Mucosa of gallbladder (tissue), 1 donor: ENCODE results near the gene LRRC49. TPM values are rescaled to one million over a fixed set of nuclear protein-coding genes. Genes with fewer than 3 reads are reported as not detected.
"Not testable (repeated sequence)": the region's sequence is repeated elsewhere in the genome, so short reads cannot be mapped to it uniquely, and the experiment has no call there.

Experiments
- DNase-seq: peaks from one replicate; pipeline ENCODE4 v3.0.0-alpha.2; 2020; ENCODE audit warnings: low spot score
- total RNA-seq: library from RNA; stranded (reverse); gene quantifications from one replicate; pipeline ENCODE4 v1.2.1, GENCODE V29; 2021
- donor health status: DM: no; HTN: no; CAD: no.

The LRRC49 gene
- total RNA-seq, 1 donor from 2014 or later = 9.8 TPM

GRCh38 chr15:70867911-70868467 lies 24.6 kb upstream of the LRRC49 start:
- no peak for DNase-seq

GRCh38 chr15:70869346-70869745 lies 23.3 kb upstream of the LRRC49 start:
- no peak for DNase-seq

DNA sequence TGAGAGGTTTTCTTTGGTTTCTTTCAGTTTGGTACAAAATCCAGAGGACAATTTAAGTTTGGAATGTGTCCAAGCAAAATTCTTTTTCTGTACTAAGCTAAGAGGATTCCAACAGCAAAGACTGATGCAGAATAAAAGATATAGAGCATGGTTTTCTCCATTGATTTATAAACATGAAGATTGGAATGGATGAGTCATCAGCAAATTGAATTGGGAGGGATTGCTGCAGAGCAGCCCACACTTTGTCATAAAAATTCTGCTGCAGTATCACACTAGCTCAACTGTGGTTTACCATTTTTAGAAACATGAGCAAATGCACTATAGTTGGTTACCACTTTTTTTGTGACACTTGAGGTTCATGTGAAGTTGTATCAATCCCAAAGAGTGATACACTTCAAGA lies 22.6 kb upstream of the LRRC49 start:
- DNase-seq = no peak

- DNase-seq = not testable (repeated sequence)
Observed at GRCh38 chr15:70871490-70871889, 21.1 kb upstream of the LRRC49 start.

DNA sequence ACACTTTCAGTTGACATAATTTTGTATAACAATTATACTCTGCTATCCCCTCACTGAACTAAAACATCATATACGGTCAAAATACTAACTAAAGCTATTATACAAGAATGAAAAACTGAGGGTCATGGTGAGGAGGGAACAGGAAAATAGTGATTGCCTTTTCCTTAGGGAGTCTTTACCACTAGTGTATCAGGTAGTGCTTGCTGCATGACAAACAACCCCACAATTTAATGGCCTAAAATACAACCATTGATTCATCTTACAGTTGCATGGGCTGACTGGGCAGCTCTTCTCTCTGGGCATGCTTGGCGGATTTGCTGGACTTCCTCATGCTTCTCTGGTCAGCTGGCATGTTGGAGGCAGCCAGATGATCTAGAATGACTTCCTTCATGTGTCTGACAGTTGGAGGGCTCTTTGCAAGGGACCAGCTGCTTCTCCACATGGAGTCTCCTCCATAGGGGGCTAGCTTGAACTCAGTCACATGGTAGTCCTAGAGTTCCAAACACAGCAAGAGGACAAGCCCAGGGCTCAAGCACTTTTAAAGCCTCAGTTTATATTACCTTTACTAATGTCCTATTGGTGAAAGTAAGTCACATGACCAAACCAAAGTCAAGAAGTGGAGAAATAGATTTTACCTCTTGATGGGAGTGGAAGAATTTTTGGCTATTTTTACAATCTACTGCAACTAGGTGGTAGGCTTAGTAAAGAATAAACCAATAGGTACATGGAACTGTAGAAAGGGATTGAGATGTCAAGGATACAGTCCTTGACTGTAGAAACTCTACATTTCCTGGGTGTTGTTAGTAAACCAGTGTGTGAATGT lies 19.2 kb upstream of the LRRC49 start:
- no peak for DNase-seq

GRCh38 chr15:70875001-70875782 lies 17.4 kb upstream of the LRRC49 start:
- no peak for DNase-seq

DNA sequence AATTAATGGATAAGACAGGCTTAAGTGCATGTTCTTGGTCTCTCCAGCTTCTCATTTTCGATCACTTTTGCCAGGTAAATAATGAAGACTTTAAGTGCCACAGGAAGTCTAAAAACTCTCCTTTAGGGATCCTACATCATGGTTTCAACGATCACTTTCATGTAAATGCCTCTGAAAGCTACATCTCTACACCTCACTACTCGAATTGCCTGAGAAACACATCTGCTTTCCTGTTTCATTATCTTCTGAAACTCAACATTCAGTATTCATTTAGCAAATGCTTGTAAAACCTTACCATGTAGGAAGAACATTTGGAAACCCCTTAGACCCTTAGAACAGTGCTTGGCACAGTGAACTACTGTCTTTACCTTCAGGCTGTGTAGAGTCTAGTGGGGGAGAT lies 16.6 kb upstream of the LRRC49 start:
- no peak for DNase-seq

- DNase-seq = no peak
Observed at GRCh38 chr15:70876683-70877082, 15.9 kb upstream of the LRRC49 start.

DNA sequence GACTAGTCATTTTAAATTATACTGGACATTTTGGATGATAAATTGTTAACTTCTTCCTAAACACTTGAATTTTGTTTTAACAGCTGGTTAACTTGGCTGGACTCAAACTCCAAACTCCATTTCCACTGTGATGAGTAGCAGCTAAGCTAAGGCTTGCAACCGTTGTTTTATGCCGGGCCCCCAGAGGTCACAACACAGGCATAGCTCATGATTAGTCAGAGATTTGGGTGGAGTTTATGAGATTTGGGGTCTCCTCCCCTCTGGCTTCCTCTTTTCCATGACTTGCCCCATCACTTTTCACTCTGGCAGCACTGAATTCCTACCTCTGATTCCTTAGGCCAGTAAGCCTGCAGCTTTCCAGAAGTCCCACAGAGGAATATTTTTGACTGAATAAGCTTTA lies 13.2 kb upstream of the LRRC49 start:
- DNase-seq = no peak

- no peak for DNase-seq
Observed at GRCh38 chr15:70880781-70881180, 11.8 kb upstream of the LRRC49 start.

- no peak for DNase-seq
Observed at GRCh38 chr15:70882361-70882760, 10.3 kb upstream of the LRRC49 start.

DNA sequence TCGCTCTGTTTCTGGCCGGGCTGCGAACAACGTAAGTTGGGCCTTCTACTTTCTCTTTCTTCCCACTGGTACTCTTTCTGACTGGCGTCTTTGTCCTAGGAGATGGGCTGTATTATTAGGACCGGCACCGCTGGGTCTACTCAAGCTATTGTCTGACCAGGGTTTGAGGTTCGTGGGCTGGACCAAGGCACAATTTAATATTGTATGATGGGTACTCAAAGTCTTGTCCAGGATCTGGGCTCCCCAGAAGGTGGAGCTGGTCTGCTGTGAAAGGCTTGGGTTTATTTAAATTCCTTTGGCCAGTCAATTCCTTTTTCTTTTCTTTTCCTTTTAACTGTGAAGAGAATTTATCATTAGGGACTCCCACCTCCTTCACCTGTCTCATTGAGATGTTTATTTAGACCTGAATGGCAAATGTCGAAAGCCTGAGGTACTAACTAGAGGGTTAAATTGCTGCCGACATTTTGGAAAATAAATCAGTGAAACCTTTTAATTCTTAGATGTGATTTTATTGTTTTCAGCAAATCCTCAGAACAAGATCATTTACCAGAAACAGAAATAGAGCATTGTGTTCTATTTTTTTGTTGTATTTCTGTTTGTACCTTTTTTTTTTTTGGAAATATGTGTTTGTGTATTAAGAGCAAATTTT lies 410 bp downstream of the LRRC49 start:
- peak; percentile 47 for DNase-seq

DNA sequence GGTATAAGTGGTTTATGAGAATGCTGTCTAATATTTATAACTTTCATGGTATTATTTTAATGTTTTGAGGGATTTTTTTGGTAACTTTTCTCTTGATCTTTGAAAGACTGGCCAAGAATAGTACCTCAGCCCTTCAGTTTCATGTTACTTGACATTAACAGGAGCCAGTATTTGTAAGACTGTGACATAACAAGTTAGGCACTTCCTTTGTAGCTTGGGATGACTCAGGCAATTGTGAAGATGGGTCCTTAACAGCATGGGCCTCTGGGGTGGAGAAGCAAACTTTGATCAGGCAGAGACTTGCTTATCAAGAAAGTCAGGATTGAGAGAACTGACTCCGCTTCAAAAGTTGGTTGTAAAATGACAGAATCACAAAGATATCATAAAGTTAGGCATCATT lies 9.5 kb downstream of the LRRC49 start:
- DNase-seq = no peak

DNA sequence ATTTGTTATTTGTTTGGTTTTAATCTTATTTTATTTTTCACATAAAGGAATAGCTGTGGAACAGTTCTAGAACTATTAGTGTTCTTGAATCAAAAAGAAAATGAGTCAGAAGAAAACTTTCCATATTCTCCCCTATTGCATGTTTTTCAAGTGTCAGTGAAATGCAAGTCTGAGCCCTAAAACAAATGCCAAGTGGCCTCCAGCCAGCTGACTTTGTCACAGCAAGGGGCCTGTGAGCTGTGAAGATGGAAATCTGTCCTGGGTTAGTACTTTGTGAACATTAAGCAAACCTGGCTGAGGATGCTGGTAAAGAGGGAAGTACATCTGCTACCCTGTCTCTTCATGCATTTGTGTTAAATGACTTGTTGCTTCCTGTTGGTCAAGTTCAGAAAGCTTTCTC lies 14.2 kb downstream of the LRRC49 start:
- DNase-seq = no peak

GRCh38 chr15:70907784-70908471 lies 15.3 kb downstream of the LRRC49 start:
- DNase-seq = no peak

GRCh38 chr15:70910958-70911357 lies 18.3 kb downstream of the LRRC49 start:
- no peak for DNase-seq

DNA sequence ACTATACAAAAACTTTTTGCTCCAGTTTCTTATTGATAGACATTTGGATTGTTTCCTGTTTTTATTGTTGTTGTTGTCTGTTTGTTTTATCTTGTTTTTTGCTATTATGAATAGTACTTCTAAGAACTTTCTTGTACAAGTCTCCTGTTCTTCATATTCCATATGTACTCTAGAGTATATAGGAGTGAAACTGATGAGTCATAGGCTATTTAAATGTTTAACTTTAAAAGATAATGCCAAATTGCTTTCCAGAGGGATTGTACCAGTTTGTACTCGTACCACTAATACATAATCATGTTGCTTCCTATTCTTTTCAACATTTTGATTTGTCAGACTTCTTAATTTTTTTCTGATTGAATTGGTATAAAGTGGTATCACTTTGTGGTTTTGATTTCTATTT lies 19.6 kb downstream of the LRRC49 start:
- DNase-seq = no peak

DNA sequence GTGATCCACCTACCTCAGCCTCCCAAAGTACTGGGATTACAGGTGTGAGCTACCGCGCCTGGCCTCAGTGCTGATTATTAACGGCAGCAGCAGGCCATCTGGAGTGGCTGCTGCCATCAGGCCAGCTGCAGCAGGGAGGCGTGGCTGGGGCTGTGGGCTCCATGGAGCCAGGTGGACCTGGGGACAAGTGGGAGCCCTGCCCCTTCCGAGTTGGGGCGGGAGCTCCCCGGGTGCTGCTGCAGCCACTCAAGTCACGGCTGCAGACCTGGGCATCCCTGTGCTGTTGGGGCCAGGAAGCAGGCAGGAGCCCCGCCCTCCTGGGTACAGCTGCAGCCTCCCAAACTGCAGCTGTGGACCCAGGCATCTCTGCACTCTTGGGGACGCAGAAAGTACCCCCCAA lies 23.9 kb downstream of the LRRC49 start:
- DNase-seq = no peak

GRCh38 chr15:70917955-70918354 lies 25.3 kb downstream of the LRRC49 start:
- DNase-seq = no peak

DNA sequence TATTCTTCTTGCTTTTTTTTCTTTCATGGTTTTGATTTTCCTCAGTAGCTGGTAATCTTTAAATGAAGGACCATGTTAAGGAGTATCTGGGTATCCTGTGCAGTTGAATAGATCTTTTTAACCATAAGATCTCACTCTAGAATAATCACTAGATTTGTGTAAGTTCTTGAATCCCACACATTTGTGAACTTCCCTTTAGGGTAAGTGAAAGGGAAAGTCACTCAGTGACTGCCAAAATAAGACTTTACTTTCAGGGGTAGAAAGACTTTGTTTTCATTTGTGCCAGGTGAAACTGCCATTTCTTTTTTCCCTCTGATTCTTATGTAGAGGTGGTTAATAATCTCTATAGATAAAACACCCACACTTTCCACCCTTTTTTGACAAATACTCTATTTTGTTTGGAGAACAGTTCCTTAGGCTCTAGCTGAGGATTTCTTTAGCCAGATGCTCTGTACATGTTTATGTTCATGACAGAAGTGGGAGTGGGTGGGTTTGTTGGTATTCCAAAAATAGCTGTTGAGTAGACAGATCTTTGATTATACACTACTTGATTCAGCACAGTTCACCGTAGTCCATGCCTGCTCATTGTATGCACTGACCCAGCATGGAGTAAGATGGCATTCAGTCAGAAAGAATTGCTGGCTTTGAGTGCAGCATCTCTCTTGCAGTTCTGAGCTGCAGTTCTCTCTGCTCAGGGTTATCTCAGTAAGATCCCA lies 28.5 kb downstream of the LRRC49 start:
- no peak for DNase-seq

- no peak for DNase-seq
Observed at GRCh38 chr15:70922119-70922518, 29.5 kb downstream of the LRRC49 start.
